Measurements from ENCODE around the gene LAMB1.
"Not testable (repeated sequence)": the region's sequence is repeated elsewhere in the genome, so short reads cannot be mapped to it uniquely, and the experiment has no call there.

LAMB1 gene

DNA sequence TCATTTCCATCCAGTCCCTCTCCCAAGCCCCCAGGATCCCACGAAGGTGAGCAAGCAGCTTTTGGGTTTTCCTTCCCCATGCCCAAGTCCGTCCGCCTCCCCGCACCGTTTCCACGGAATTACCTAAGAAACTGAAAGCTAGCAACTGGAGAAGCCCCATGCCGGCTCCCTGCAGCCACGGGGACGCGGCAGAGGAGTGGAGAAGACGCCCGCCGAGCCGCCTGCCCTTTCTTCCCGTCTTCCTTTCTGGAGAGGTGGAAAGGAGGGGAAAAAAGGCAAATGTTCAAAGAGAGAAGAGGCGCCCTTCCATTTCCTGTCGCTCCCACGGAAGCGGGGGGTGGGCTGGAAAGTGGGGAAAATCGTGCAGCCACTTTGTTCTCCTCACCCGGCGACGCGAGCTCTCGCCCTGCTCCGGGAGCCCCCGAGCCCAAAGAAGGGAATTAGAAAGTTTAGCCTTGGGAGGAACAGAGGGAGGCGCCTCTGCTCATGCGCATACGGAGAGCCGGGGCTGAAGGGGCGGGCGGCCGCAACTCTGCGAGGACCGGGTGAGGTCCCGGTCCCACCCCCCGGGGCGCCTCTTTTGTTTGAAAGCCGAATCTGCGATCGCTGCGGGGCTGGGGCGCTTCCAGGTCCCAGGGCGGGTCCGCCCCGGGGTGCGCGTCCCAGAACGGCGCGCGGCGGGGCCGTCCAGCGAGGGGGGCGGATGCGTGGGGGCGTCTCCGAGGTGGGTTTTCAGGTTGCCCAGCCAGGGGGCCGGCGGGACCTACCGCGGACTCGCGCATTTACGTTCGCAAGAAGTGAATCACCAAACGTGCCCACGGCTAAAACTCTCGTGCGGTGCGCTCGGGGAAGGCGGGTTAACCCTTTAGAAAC is at the start of gene LAMB1:
Gene LAMB1 (minus strand): TSS at position 436 of the 873 bp plus-strand sequence. CDS start 276 bp downstream, at position 160.
- peak; percentile 63 to 67 for DNase-seq

DNA sequence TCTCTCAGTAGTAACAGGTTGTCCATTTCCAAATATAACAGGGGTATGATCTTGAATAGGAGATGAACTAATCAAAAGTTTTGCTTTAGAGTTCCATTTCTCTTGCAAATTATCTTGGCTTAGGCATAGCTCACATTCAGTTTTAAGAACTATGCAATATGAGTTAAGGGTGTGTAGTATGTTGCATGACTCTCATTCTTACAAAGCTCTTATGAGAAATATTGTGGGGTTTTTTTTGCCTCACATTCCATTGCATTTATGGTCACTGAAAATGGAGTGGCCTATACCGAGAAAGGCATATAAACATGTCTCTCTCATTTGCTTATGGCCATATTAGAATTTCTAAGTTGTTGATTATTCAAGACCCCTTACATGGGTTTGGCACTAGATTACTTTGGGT is 48.5 kb upstream of the LAMB1 start:
- DNase-seq: no peak

DNA sequence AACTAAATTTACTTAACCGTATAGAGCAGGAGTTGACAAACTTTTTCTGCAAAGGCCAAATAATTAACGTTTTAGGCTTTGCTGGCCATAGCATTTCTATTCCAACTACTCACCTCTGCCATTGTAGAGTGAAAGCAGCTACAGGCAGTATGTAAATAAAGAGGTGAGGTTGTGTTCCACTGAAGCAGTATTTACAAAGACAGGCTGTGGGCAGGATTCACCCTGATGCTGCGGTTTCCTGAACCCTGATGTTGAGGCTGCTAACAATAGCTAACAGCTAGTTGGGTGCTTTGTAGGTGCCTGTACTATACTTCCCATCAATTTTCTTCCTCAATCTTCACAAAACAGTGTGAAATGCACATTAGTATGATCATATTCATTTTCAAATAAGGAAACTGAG is 47.0 kb upstream of the LAMB1 start:
- DNase-seq: no peak

- no peak for DNase-seq
Observed at GRCh38 chr7:108048422-108048821, 45.5 kb upstream of the LAMB1 start.

- no peak for DNase-seq
Observed at GRCh38 chr7:108046952-108047506, 44.1 kb upstream of the LAMB1 start.

- no peak for DNase-seq
Observed at GRCh38 chr7:108045669-108046068, 42.7 kb upstream of the LAMB1 start.

- DNase-seq: no peak
Observed at GRCh38 chr7:108045154-108045553, 42.2 kb upstream of the LAMB1 start.

GRCh38 chr7:108044345-108044744 is 41.4 kb upstream of the LAMB1 start:
- no peak for DNase-seq

DNA sequence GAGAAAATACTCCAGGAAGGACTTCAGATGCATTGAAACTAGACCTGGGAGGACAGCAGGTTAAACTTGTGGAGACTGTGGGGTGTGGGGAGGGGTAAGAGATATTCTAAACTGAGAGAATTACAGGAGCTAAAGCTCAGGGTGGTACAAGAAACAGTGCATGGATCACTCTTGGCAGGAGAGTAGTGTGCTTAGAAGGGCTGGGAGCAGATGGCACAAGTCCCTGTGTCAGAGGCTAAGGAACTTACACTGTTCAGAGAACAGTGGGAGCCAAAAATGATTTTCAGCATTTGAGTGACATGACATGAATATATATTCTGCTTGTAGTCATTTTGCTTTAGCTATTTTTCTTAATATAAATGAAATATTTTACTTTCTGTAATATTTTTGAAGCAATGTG is 36.0 kb upstream of the LAMB1 start:
- DNase-seq: no peak

DNA sequence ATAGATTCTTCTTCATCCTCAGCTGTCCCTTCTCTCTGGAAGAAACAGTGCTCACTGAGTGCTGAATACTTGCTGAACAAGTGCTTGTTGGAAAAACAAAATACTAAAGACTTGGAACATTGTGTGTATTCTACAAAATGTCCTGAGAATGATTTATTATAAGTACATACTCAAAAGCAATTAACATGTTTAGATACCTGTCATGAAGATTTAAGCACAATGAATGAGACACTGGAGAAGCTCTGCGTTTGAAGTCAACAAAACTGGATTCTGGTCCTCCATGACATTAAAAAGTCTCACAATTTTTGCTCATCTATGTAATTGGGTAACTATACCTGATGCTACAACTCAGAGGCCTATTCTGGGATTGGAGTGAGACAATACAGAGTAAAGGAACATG is 34.8 kb upstream of the LAMB1 start:
- no peak for DNase-seq

- DNase-seq: no peak
Observed at GRCh38 chr7:108037140-108037539, 34.2 kb upstream of the LAMB1 start.

- no peak for DNase-seq
Observed at GRCh38 chr7:108034586-108034985, 31.6 kb upstream of the LAMB1 start.

DNA sequence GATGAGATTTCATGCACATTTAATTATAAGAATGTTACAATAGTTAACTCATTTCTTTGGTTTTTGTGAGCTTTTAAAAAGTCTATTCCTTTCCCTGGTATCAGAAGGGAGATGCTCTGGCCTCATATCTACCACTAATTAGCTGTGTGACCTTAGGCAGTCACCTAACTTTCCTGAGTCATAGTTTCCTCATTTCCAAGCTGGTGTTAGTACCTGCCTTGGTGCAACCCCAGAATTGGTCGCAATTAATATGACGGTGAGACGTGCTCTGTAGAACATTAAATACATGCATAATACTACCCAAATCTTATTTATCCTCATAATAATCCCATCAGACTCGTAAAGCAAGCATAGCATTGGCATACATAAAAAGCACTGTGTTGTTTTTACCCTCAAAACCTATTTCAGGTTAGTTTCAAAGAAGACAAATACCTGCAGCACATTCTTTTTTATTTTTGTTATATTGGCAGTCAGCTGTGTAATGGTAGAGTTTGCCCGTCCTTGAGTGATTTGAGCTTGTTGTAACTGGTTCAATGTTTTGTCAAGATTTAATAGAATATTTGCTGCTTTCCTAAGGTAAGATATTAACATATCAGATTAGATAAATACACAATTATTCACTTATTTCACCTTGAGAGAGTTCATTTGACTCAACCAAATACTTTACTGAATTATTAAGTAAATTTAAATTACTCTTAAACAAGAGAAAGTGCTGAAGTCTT is 31.0 kb upstream of the LAMB1 start:
- DNase-seq: no peak

- DNase-seq: not testable (repeated sequence)
Observed at GRCh38 chr7:108033309-108033708, 30.3 kb upstream of the LAMB1 start.

GRCh38 chr7:108030516-108030915 is 27.6 kb upstream of the LAMB1 start:
- peak in 1 of 2 experiments; percentile 44 for DNase-seq

- no peak for DNase-seq
Observed at GRCh38 chr7:108029034-108029433, 26.1 kb upstream of the LAMB1 start.

DNA sequence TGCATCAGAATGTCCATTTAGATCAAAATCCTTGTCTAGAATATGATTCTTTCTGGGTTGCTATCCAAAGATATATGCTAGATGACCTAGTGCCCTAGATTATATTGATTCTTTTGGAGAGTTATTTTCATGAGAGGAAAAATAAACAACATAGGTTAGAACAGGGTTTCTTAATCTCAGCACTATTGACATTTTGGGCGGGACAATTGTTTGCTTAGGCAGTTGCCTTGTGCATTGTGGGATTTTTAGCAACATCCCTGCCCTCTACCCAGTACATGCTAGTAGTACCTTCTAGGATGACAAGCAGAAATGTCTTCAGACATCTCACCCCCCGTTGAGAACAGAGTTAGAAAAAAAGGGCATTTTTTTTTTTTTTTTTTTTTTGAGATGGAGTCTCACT is 25.1 kb upstream of the LAMB1 start:
- DNase-seq: no peak

DNA sequence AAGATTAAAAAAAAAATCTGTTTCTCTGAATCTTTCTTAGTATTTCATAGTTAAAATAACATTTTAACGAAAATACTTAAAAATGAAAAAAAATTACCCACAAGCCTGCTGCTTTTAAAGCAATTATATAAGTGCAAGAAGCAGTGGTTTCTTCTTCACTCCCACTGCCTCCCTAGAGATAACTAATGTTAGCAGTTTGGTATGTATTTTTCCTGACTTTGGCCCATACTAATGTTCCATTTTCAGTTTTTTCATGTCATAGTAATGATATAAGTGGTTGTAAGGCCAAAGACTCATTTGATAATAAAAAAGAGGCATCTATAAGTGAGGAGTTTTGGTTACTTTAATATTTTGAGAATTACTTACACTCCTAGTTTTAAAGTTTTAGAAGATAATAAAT is 24.3 kb upstream of the LAMB1 start:
- DNase-seq: no peak

DNA sequence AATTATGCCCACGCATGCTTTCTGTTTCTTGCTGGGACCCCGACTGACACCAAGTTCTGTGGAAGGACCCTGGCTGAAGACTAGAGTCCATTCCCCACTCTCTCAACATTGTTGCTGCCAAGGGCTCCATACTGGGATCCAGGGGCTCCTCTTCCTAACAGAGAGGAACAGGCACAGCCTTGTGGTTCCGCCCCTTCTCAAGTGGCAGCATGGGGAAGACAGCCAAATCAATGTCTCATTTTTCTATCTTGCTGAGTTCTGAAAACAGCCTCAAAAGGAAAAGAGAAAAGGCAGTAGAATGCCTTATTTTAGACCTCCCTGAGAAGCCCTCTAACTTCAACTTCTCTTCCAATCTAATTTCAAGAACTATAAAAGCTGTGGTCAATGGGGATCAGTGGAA is 23.7 kb upstream of the LAMB1 start:
- no peak for DNase-seq

- no peak for DNase-seq
Observed at GRCh38 chr7:108026116-108026515, 23.2 kb upstream of the LAMB1 start.

- DNase-seq: no peak
Observed at GRCh38 chr7:108024538-108024937, 21.6 kb upstream of the LAMB1 start.

DNA sequence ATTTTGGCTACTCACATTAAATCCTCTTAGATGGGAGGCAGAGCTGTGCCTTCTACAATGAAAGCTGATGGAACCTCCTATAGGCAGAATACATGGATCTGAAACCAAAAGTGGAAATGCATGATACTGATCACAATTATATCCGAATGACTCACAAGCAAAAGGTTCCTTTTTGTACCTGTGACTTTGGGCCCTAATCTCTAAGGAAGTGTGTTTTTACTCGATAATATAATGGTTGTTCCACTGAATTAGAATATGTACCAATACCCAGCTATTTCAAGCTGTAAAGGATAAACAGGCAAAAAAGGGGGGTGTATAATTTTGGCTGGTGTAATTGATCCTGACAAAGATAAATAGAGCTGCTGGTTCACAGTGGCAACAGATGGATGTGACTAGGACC is 17.6 kb upstream of the LAMB1 start:
- no peak for DNase-seq

- DNase-seq: no peak
Observed at GRCh38 chr7:108018668-108019067, 15.7 kb upstream of the LAMB1 start.

- no peak for DNase-seq
Observed at GRCh38 chr7:108017776-108018151, 14.8 kb upstream of the LAMB1 start.

All from SW 1271 (cell line).